B cell (primary cell): Measurements from ENCODE around the gene C7orf33. TPM values are rescaled to one million over a fixed set of nuclear protein-coding genes. Genes with fewer than 3 reads are reported as not detected.

ENCODE experiments used
- ATAC-seq: fragments of 200-7000 bp; cut with Tn5 transposase; one replicate; pipeline ENCODE4 v1.10.0; 2021; ENCODE audit warnings: low read depth, mild to moderate bottlenecking, moderate number of reproducible peaks, moderate library complexity
- CTCF ChIA-PET: fragments of 350-600 bp; sonication (Branson Sonifier 250); formaldehyde crosslinking; loops from one replicate; lab custom pipeline; 2021; ENCODE audit warnings: antibody characterized with exemption, inconsistent platforms; lab: Charles Lee
- POLR2A ChIA-PET: fragments of 350-600 bp; sonication (Branson Sonifier 250); formaldehyde crosslinking; loops from one replicate; lab custom pipeline; 2021; ENCODE audit warnings: antibody characterized with exemption; lab: Charles Lee
- DNase-seq: peaks from one replicate; pipeline ENCODE4 v3.0.0; 2013
- H2AFZ ChIP-seq: 2 replicates; pipeline ENCODE4 v1.6.1; 2012; ENCODE audit warnings: mild to moderate bottlenecking, low read depth, low read length; ENCODE audit not compliant: insufficient read depth, poor library complexity, severe bottlenecking
- H3K27ac ChIP-seq, 2 donors: 1 replicate in 1 of 2; 2 replicates in 1 of 2; pipeline ENCODE4 v1.5.1; 2012 to 2013; ENCODE audit warnings: low read length in 2 of 2, mild to moderate bottlenecking in 2 of 2, moderate library complexity in 1 of 2
- H3K27me3 ChIP-seq, 4 experiments: fragments of 200-600 bp in 1 of 4; sonication (generic) in 1 of 4; replicated peaks in 1 of 4; 1 replicate in 2 of 4; 2 replicates in 2 of 4; pipeline versions ENCODE4 v1.6.1 to v1.7.0; 2013 to 2016; ENCODE audit warnings: low read length in 3 of 4, mild to moderate bottlenecking in 2 of 4, mixed read lengths in 1 of 4, moderate library complexity in 1 of 4; ENCODE audit not compliant: insufficient read depth in 4 of 4, control insufficient read depth in 3 of 4; ENCODE audit errors: control extremely low read depth in 1 of 4
- H3K36me3 ChIP-seq, 2 experiments: replicated peaks in 1 of 2; 1 replicate in 1 of 2; 2 replicates in 1 of 2; pipeline versions ENCODE4 v1.6.1 to v1.7.1; 2013; ENCODE audit warnings: low read length in 1 of 2; ENCODE audit not compliant: insufficient read depth in 2 of 2, control insufficient read depth in 1 of 2; ENCODE audit errors: control extremely low read depth in 1 of 2, extremely low read depth in 1 of 2
- H3K4me1 ChIP-seq, 2 donors: fragments of 200-600 bp in 1 of 2; sonication (generic) in 1 of 2; 1 replicate in 1 of 2; 2 replicates in 1 of 2; pipeline versions ENCODE4 v1.5.1 to v1.6.1; 2013 to 2017; ENCODE audit warnings: low read length in 2 of 2; ENCODE audit not compliant: control insufficient read depth in 2 of 2, insufficient read depth in 2 of 2
- H3K4me2 ChIP-seq: replicated peaks from 2 replicates; pipeline ENCODE3; 2012; ENCODE audit warnings: mild to moderate bottlenecking, low read depth, low read length; ENCODE audit not compliant: poor library complexity, severe bottlenecking
- H3K4me3 ChIP-seq, 5 experiments: fragments of 200-600 bp in 1 of 5; sonication (generic) in 1 of 5; 1 replicate in 3 of 5; 2 replicates in 2 of 5; pipeline versions ENCODE4 v1.5.1 to v1.7.0; 2011 to 2016; ENCODE audit warnings: low read length in 4 of 5, mild to moderate bottlenecking in 4 of 5, low read depth in 2 of 5, control low read depth in 1 of 5, moderate library complexity in 1 of 5; ENCODE audit not compliant: insufficient read depth in 1 of 5; ENCODE audit errors: control extremely low read depth in 1 of 5, extremely low read depth in 1 of 5
- H3K79me2 ChIP-seq: fragments of 200-600 bp; sonication (generic); one replicate; pipeline ENCODE4 v1.6.0; 2016; ENCODE audit warnings: low read length; ENCODE audit not compliant: control insufficient read depth, insufficient read depth
- H3K9ac ChIP-seq: fragments of 200-600 bp; sonication (generic); 2 replicates; pipeline ENCODE4 v1.6.1; 2017; ENCODE audit warnings: mild to moderate bottlenecking, low read length, moderate library complexity
- H3K9me3 ChIP-seq, 3 donors: one replicate each; pipeline versions ENCODE4 v1.6.1 to v1.7.1; 2013; ENCODE audit warnings: low read length in 2 of 3; ENCODE audit not compliant: control insufficient read depth in 2 of 3, insufficient read depth in 1 of 3; ENCODE audit errors: control extremely low read depth in 1 of 3
- H4K20me1 ChIP-seq: 2 replicates; pipeline ENCODE4 v1.6.0; 2012; ENCODE audit warnings: mild to moderate bottlenecking, low read length; ENCODE audit not compliant: insufficient read depth, control insufficient read depth, poor library complexity, severe bottlenecking
- H3K27ac Mint-ChIP-seq: one replicate; pipeline ENCODE4 v1.8.0; 2021; ENCODE audit warnings: mixed read lengths
- H3K27me3 Mint-ChIP-seq: one replicate; pipeline ENCODE4 v1.8.0; 2021; ENCODE audit warnings: mixed read lengths
- H3K4me1 Mint-ChIP-seq: one replicate; pipeline ENCODE4 v1.8.0; 2021; ENCODE audit warnings: mixed read lengths
- H3K4me3 Mint-ChIP-seq: one replicate; pipeline ENCODE4 v1.8.0; 2021; ENCODE audit warnings: mixed read lengths
- H3K9me3 Mint-ChIP-seq: one replicate; pipeline ENCODE4 v1.8.0; 2022; ENCODE audit warnings: mixed read lengths; ENCODE audit not compliant: insufficient read depth
- CTCF ChIP-seq: fragments of 200-600 bp; IDR thresholded peaks from one replicate; pipeline ENCODE4 v1.8.0; 2022; ENCODE audit warnings: antibody characterized with exemption, mild to moderate bottlenecking
- EZH2 ChIP-seq: IDR thresholded peaks from 2 replicates; pipeline ENCODE4 v1.6.1; 2012; ENCODE audit warnings: borderline replicate concordance, low read depth, mild to moderate bottlenecking, moderate library complexity, low read length; ENCODE audit not compliant: insufficient read depth, poor library complexity, severe bottlenecking
- WGBS: methylation state at CpG from one replicate; pipeline ENCODE4 v1.1.5; 2013; ENCODE audit warnings: missing lambda C conversion rate; ENCODE audit not compliant: insufficient coverage; 5-methylcytosine and 5-hydroxymethylcytosine counted together
- intact Hi-C: fragments of 100-400 bp; cut with micrococcal nuclease; formaldehyde crosslinking; loops from one replicate; pipeline ENCODE4 v1.10.0; 2022
- polyA plus RNA-seq: library from polyadenylated mRNA; depleted of rRNA; stranded (reverse); fragments of >200 nt; gene quantifications from 2 replicates; pipeline ENCODE4 v1.2.3, GENCODE V29; 2012
- total RNA-seq, 2 donors: library from RNA; stranded (reverse); fragments of 120-200 nt in 1 of 2; gene quantifications; 1 replicate in 1 of 2; 2 replicates in 1 of 2; pipeline versions ENCODE4 v1.2.3 to v1.2.4, GENCODE V29; 2013 to 2022

Gene C7orf33
- total and polyA plus RNA-seq, 2 donors (not counting 1 experiment from before 2014, with no cell fraction given), result not detected

GRCh38 chr7:148543302-148543701 lies 47.3 kb upstream of the C7orf33 start:
- no peak for TF ChIP-seq CTCF
- no peak for TF ChIP-seq EZH2

GRCh38 chr7:148545172-148545571 lies 45.4 kb upstream of the C7orf33 start:
- Histone ChIP-seq H2AFZ (no peak overlapping the region), H3K9ac (no peak overlapping the region), H3K4me2 (no peak overlapping the region), H3K9me3 (peaks cover 0 to 4% (median 0%) of the 10 kb centered on the region in 3 donors), H3K27me3 (no peaks in the 10 kb centered on the region), H3K4me3 (no peak overlapping the region), H3K27ac (no peak overlapping the region), H3K79me2 (no peaks in the 10 kb centered on the region), H3K36me3 (no peaks in the 10 kb centered on the region), H4K20me1 (no peaks in the 10 kb centered on the region), H3K4me1 (no peaks in the 10 kb centered on the region)
- POLR2A ChIA-PET, result no interaction called here
- TF ChIP-seq CTCF (no peak), EZH2 (no peak)
- intact Hi-C loops, result no loop called here
- CTCF ChIA-PET, result no interaction called here
- Mint-ChIP-seq H3K4me1 (no peaks in the 10 kb centered on the region), H3K27ac (no peak overlapping the region), H3K27me3 (no peaks in the 10 kb centered on the region), H3K9me3 (peaks cover 11% of the 10 kb centered on the region), H3K4me3 (no peak overlapping the region)
- ATAC-seq, result no peak
- DNase-seq, result no peak
- WGBS, result 100% methylated on average over 3 of the region's 6 CpGs

More at GRCh38 chr7:148543302-148543701, 47.3 kb upstream of the C7orf33 start:
- Histone ChIP-seq H3K27me3 (no peaks in the 10 kb centered on the region), H3K9ac (no peak overlapping the region), H3K27ac (no peak overlapping the region), H3K4me2 (no peak overlapping the region), H3K36me3 (no peaks in the 10 kb centered on the region), H3K79me2 (no peaks in the 10 kb centered on the region), H3K4me3 (no peak overlapping the region), H3K4me1 (no peaks in the 10 kb centered on the region), H2AFZ (no peak overlapping the region), H3K9me3 (no peaks in the 10 kb centered on the region), H4K20me1 (no peaks in the 10 kb centered on the region)
- 100% methylated on average over 4 of the region's 8 CpGs for WGBS
- no peak for DNase-seq
- Mint-ChIP-seq H3K9me3 (peaks cover 1% of the 10 kb centered on the region), H3K4me3 (no peak overlapping the region), H3K4me1 (no peaks in the 10 kb centered on the region), H3K27ac (no peak overlapping the region), H3K27me3 (no peaks in the 10 kb centered on the region)
- ChIA-PET CTCF (interaction anchor here (0.6 kb wide), 1 partner anchor 219 kb away, joined by 5 read pairs; no protein-coding TSS in a partner anchor), POLR2A (no interaction called here)
- ATAC-seq, result no peak
- intact Hi-C loops, result no loop called here
